GM10266 (cell line): Measurements from ENCODE around the gene GRHL3.

Source experiments
- DNase-seq: peaks from one replicate; pipeline ENCODE4 v3.0.0; 2012; ENCODE audit errors: extremely low spot score
- CTCF ChIP-seq: IDR thresholded peaks from 2 replicates; pipeline ENCODE4 v1.5.1; 2012; ENCODE audit warnings: mild to moderate bottlenecking, low read depth; ENCODE audit not compliant: control insufficient read depth, insufficient read depth; ENCODE audit errors: missing control alignments

Gene GRHL3

DNA sequence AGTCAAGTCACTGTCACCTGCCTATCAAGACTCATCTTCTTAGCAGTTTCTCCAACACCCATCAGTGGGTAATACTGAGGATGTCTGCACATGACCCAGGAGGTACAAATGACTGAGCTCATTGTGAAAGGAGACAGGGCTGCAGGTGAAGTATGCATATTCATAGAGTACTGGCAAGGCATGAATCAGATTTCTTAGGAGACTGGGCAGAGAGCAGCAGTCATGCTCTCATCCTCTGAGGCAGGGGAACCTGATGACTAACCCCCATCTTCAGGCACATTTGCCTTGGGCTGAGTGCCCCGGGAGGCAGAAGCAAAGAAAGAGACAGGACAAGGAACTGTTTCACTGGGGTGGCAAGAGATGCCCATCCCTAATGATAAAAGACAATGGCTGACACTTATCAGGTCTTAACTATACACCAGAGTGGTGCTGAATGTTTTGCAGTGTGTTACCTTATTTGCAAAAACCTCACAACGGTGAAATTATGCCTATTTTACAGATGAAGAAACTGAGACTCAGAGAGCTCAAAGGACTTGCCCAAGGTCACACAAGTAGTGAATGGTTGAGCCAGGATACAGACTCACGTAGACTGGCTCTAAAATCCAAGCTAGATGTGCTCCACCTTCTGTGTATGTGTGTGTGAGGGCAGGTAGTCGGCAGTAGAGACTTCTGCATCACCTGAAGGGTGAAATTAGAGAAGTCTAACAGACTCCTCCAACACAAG, 9.2 kb upstream of the GRHL3 start:
- no peak for DNase-seq
- no peak for TF ChIP-seq CTCF

DNA sequence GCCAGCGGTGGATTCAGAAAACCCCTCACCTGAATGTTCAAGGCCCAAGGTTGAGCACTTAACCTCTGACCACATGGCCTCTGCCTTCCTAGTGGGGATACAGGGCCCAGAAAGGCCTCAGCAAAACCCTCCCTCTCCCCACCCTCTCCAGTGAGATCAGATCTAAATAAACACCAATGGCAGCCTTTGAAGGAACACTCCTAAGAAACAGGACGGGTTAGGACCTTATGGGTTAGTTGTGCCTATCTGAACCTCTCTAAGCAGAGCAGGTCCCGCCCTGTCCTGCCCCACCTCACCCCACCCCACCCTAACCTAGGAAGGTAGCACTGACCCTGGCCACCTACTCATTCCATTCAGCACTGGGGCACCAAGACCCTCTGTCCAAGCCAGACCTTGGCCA, 7.9 kb upstream of the GRHL3 start:
- no peak for TF ChIP-seq CTCF

DNA sequence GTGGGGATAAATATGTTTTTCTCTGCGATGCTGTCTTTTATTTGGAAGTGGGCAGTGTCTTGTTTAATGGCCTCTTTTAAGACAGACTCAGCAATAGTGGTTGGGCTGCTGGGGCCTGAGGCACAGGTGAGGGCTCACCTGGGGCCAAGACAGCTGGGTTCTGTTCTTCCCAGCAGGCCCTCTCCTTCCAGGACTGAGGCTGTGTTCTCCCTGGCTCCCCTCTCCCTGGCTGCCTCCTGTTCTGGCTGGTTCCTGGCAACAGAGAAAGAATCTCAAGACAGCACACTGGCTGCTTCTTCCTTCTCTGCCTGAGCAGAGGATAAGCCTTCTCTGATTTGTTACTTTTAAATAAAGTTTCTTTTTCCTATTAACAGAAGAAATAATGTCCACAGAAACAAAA, 7.4 kb upstream of the GRHL3 start:
- no peak for TF ChIP-seq CTCF
- DNase-seq: no peak

More for the DNA sequence above, 7.9 kb upstream of the GRHL3 start:
- no peak for DNase-seq

DNA sequence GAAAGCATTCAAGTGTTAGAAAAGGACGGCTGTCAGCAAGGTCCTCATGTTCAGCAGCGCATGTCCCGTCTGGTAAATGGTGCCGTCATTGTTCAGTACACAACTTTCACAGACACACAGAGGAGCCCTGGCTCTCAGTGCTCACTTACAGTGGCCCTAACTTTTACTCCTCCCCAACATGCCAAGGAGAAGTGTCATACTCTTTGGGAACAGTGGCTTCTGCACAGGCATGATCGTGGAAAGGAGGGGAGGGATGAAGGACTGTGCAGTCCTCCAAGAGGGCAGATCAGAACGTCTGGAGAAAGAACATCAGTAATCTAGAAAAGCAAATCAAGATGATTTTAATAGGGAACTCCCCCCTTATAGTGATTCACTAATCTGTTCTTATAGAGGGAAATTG, 3.8 kb upstream of the GRHL3 start:
- DNase-seq: no peak

GRCh38 chr1:24316645-24317044, 2.5 kb upstream of the GRHL3 start:
- DNase-seq: no peak
- TF ChIP-seq CTCF: no peak

More for the DNA sequence above, 3.8 kb upstream of the GRHL3 start:
- TF ChIP-seq CTCF: no peak

DNA sequence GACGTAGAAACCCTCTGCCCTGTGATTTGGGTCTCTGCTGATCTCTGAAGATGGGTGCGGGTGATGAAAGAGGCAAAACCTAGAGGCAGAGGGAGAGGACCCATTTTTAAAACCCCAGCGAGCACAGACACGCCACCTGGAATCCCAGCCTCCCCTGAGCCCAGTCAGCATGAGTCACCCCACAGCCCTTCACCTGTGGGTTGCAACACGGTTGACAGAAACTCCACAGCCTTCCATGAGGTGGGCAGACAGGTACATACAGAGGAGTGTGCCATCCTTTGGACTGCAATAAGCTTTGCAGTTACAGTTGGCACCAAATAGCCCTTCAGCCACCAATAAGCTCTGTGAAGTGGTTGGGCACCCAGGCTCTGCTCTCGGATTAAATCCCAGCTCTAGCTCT, 2.1 kb upstream of the GRHL3 start:
- no peak for DNase-seq

More for the DNA sequence above, 2.1 kb upstream of the GRHL3 start:
- TF ChIP-seq CTCF: no peak
